DMS153 (cell line): ENCODE measurements around the gene NUDT14.

ENCODE experiments used
- DNase-seq: peaks from one replicate; lab custom pipeline; 2025; lab: John Stamatoyannopoulos, UW

Gene NUDT14

DNA sequence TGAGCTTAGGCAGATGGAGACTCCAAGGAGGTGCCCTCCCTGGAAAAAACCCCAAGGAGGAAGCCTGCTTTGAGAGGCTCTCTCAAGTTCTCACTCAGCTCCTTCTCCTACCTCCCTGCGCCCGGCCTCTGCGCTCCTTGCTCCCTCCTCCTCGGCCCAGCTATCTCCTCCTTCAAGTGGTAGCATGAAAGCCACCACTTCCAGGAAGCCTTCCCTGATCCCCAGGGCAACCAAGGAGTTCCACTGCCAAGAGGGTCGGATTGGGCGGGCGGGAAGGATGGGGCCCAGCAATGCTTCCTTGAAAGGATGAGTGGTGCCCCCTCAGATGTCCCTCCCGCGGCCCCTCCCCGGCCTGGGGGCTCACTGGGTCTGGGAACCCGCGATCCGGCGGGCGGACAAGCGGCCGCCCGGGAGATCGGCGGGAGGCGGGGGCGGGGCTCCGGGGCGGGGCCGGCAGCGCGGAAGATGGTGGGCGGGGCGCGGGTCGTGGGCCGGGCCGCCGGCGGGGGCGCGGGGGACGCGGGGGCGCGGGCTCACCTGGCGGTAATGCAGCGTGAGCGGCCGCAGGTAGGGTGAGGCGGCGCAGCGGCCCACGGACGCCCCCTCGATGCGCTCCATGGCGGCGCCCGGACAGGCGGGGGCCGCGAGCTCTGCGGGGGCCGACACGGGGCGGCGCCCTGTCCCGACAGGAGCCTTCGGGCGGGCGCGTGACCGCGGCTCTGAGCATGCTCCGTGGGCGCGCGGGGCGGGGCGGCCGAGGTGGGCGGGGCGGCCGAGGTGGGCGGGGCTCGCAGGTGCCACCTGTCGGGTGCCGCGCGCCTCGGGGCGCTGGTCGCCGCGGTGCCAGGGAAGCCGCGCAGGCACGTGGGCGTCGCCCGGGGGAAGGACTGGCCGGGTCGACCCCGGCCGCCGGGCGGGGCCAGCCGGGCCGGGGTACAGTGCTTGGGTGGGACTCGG is at the start of gene NUDT14:
Gene NUDT14 (minus strand): TSS at position 721 of the 957 bp plus-strand sequence. CDS start 103 bp downstream, at position 618.
- peak; percentile 21 for DNase-seq

DNA sequence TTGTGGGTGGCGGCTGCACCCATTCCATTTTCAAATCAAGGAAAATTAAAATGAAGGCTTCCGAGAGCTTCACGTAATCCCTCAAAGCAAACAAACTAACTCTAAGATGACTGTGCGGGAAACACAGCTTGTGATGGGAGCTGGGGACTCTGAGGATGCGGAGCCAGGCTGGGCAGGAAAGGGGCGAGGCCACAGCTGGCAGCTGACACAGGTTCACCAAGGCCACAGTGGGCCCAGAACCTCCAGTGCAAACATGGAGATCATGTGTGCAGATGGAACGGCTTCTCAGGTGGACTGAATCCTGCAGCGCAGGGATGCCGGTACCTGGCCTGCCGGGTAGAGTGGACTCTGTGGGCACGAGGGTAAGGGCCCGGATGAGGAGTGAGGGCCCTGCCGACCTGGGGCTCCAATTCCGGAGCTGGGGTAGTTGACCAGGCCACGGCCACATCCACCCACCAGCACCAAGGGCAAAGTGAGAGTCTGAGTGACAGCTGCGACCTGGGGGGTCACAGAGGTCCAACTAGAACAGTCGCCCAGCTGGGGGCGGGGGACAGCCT is 48.1 kb upstream of the NUDT14 start:
- no peak for DNase-seq

DNA sequence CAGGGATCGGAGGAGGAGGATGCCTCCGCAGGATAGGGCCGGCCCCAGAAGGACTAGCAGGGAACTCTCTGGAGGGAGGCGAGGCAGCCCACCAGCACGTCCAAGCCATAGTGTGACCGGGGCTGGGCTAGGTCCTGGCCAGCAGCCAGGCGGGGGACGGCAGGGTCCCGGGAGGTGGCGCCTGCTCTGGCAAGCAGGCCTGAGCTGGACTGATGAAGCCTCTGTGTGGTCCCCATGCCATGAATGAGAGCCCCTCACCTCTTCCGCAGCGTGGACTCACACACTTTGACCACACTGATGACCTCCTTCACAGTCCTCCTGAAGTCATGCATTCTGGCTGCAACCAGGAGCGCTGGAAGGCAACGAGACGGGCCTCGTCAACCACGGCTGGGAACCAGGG is 47.5 kb upstream of the NUDT14 start:
- no peak for DNase-seq

DNA sequence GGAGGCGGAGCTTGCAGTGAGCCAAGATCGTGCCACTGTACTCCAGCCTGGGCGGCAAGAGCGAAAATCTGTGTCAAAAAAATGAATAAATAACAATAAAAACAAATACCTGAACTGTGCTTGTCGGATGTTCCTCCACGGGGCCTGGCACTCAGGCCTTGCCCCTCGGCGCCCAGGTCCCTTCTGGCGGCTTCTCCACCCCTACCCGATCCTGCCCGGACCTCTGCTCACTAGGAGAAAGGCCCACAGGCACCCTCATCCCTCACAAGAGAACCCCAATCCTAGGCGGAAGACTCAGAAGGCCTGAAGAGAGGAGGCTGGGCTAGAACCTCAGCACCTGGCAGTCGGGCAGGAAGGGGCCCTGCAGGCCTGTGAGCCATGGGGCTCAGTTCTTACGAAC is 46.2 kb upstream of the NUDT14 start:
- DNase-seq = no peak

DNA sequence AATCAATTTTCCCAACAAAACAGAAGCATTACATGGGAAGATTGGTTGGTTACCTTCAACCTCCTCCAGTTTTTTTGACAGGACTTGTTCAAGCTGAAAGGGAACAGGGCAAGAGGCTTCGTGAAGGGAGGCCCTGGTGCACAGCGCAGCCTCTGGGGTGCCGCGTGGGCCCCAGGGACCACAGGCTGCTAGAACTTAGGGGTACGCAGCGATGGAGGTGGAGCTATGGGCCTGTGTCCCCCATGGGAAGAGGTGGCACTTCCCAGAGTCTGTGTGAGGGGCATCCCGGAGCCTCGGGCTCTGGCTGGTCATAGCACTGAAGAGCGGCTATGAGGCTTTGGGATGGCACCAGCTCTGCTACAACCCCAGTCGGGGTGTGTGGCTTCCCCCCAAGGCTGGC is 45.1 kb upstream of the NUDT14 start:
- DNase-seq = no peak

DNA sequence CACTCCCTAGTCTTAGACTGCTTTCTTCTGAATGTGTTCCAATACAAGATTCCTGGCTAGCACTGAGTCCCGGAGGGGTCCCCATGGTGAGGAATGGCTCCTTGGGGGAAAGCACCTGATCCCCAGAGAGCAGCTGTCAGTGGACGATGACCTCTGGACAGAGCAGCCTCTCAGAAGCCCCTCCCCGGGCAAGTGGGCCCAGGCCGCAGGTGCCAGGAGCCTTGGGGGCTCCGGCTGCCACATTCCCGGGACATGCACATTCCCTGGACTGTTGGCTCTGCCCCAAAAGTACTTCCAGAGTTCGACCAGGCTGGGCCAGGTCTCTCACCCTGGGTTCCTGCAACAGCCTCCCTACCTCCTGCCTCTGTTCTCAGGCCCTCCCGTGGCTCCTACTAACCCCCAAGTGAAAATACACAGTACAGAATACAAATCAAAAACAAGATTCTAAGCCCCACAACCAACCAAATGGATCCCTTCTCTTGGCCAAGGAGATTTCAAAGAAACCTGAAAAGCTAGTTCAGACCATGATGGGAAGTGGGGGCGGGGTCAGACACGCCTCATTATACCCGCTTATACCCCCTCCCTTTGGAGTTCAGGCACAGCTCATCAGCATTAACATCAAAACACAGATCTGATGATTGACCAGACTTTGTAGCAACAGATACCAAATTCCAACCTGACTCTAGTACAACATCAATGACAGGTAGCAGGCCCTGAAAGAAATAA is 43.9 kb upstream of the NUDT14 start:
- DNase-seq = no peak

DNA sequence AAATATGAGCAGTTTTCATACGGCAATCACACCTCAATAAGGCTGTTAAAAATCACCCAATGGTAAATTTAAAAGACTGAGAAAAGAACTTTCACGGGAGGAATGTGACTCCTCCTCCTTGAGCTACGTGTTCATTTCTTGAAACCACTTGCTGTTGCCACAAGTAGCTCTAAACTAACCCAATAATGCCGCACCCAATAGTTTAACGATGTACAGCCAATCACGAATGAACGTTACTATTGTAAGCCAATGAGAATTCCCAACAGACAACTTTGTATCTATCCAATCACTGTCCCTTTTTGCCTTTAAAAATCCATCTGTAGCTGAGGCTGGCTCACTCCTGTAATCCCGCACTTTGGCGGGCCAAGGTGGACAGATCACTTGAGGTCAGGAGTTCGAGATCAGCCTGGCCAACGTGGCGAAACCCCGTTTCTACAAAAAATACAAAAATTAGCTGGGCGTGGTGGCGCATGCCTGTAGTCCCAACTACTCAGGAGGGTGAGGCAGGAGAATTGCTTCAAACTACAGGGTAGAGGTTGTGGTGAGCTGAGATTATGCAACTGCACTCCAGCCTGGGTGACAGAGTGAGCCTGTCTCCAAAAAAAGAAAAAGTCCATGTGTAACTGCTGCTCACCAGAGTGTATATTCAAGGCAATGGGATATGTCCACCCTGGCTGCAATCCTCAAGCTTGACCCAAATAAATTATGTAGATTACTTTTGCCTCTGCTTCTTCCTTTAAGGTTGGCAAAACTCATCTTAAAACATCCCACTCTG is 42.8 kb upstream of the NUDT14 start:
- no peak for DNase-seq

DNA sequence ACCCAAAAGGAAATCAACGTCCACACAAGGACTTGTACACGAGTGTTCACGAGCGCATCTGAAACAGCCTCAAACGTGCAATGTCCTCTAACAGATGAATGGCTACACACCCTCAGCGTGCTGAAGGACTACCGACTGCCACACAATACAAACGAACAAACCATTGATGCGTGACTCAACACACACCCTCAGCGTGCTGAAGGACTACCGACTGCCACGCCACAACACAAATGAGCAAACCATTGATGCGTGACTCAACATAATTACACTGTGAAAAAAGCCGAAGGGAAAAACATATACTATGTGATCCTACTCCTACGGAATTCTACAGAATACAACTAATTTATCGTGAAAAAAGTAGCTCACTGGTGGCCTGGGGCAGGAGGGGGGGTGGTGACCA is 42.1 kb upstream of the NUDT14 start:
- DNase-seq = no peak

DNA sequence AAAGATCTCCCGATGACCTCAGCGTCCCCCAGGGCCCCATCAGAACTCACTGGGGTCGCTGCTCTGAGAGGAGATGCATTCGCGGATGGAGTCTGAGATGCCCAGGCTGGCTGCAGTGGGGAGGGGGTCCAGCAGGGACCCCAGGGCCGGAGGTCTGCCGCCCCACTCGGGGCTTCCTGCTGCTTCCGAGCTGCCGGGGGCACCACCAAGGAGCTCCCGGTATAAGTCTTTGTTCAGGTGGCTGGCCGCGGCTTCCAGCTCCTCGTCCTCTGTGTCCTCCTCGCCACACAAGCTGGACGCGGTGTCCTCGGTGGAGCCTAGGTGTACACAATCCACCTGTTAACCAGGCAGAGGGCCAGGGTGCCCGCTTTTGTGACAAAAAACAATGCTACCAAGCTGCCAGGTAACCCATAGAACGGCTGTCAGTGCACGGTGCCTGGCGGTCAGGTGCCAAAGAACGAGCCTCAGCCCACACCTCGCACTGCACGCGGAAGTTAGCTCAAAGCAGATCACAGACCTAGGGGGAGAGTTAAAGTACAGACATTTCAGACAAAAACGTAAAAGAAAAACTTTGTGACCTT is 40.6 kb upstream of the NUDT14 start:
- no peak for DNase-seq

DNA sequence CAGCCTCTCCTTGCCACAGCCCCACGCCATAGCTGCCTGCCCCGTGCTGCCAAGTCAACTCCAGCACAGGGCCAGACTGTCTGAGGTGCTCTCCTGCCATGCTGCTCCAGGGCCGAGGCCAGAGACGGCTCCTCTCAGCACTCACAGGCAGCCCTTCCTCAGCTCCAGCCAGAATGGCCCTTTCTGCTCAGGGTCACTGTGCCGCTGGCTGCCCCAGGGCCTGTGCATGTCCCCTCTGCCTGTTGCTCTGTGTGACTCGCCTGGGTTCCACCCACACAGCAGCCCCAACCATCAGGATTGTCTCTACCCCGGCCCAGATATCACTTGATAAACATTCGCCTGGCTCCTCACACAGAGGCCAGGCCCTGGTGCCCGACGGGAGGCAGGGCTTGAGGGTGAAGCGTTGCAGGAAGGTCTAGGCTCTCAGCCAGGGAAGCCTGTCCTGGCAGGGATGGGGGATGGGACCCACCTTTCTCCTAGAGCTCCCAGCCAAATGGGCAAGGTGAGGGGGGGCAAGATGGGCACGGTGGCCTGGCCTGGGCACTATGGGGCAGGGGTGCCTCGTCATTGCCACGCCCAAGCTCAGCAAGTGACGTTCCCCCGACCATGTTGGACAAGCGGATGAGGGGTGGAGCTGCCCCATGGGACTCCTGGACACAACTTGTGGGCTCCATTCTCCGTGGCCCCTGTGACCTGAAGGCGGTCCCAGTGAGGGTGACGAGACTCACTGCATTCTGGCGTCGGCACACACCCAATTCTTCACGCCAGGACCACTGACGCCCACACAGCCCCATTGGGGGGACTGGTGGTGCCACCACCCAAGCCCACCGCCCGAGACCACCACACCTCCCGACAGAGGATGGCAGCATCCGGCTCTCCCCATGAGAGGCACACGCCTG is 39.8 kb upstream of the NUDT14 start:
- DNase-seq = no peak

DNA sequence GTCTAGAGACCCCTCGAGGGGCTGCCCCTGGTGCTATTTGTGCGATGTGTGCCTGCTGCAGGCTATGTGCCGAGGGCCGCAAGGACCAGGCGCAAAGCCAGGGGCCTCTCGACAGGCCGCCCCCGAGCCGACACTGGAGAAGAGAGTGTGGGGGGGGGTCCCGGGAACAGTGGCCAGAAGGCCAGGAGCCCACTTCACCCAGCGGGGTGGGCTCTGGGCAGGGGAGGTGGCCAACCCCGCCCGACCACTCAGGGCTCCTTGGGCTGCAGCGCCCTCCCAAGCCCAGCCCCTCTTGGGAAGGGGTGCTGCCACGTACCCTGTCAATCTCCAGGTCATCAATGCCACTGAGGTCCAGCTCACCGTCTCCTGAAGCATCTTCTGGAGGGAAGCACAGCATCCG is 38.6 kb upstream of the NUDT14 start:
- no peak for DNase-seq

DNA sequence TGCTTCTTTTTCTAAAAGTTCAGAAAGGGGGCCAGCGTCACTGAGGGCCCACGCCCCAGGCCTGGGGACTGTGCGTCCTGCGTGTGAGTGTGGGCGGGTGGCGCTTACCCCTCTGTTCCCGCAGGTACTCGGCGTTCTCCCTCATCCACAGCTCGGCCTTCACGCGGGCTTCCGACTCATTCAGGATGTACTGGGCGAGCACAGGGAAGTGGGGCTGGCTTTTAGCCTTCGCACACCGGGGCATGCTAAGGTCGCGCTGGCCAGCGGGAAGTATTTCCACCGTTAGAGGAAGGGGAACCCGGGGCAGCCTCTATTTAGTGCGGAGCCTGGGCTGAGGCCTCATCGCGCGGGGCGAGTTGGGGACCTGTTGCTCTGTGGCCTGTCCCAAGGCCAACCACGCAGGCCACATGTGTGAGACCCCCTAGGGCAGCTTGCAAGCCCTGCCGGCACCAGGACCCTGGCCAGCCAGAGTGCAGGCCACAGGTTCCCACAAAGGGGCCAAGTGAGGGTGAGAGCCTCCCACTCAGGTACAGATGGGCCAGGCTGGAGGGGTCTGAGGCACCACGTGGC is 38.0 kb upstream of the NUDT14 start:
- DNase-seq = no peak

DNA sequence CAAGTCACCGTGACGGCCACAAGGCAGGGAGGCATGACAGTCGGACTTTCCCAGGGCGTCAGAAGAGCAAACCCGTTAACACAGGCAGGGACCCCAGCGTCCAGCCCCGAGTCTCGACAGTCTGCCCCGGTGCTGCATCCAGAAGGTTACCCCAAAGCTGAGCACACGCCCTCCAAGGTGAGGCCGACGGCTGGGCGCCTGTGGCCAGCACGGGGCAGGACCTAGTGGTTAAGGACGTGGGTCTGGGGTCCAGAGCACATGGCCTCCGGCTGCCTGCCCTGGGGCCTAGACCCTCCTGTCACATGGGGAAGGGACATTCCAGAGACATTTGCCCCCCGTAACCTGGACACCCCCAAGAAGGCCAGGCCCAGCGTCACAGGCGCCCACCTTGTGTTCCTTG is 37.5 kb upstream of the NUDT14 start:
- DNase-seq = no peak

DNA sequence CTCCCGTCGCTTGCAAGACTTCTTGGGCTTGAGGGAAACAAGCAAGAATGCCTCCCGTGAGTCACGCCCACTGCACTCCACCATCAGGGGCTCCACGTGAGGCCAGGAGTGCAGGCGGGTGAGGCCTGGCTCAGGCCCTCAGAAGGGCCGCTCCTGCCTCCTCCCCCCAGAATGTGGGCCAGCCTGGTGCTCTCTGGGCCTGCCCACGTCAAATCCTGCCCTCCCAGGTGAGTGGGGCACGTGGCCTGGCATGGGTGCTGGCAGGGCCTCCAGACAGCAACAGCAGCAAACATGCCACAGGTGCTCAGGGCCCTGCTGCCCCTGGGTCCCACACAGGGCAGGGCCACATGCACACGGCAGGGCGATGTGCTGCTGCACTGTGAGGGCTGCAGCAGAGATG is 36.7 kb upstream of the NUDT14 start:
- DNase-seq = no peak

DNA sequence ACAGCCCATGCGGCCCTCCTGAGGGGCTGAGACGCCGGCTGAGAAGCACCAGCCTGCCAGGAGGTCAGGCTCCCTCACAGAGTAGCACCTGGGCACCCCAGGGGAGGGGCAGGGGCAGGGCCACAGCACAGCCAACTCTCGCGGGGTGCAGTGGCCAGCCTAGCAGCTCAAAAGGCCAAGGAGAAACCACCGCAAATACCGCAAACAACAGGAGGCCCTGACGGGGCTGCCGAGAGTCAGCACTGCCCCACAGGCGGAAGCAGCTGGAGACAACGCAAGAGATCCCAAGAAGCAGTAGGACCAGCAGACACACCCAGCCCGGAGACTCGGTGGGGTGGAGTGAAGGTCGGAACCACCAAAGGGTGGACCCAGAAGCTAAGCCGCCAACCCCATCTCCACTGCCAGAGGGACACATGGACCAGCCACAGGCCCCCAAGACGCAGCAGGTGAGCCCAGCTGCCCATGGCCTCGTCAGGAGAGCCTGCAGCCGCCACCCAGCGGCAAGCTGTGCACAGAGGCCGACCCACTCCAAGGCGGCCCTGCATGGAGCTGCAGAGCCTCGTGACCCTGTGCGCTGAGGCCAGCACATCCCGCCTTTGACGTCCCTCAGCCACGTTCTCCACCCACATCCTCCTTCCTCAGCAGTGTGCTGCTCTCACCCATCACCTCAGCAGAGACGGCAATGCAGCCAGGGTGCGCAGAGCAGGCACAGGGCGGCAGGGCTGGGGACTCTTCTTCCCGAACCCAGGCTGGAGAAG is 35.6 kb upstream of the NUDT14 start:
- DNase-seq = no peak

DNA sequence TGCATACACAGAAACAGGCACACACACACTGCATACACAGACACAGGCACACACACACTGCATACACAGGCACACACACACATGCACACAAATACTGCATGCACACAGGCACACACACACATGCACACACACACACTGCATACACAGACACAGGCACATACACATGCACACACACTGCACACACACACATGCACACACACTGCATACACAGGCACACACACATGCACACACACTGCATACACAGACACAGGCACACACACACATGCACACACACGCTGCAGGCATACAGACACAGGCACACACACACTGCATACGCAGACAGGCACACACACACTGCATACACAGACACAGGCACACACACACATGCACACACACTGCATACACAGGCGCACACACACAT is 34.5 kb upstream of the NUDT14 start:
- no peak for DNase-seq

DNA sequence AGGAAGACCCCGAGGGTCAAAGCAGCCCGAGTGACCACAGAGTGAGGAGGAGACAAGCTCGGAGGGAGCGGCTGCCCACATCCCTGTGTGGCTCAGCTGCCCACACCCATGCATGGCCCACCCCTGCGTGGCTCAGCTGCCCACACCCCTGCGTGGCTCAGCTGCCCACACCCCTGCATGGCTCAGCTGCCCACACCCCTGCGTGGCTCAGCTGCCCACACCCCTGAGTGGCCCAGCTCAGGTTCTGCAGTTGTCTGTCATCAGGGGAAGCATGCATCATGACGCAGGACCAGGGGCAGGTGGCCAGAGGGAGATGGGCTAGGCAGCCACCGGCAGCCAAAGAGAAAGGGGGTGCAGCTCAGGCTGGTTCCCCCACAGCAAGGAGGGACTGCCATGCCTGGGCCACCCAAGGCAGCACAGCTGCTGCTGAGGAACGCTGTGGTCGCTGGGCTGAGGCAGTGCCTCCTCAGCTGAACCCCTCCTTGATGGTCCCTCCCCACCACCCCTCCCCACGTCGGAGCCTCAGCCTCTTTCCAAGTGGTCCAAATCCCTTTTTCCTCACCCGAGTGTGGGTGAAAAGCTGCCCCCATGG is 33.3 kb upstream of the NUDT14 start:
- DNase-seq = no peak

DNA sequence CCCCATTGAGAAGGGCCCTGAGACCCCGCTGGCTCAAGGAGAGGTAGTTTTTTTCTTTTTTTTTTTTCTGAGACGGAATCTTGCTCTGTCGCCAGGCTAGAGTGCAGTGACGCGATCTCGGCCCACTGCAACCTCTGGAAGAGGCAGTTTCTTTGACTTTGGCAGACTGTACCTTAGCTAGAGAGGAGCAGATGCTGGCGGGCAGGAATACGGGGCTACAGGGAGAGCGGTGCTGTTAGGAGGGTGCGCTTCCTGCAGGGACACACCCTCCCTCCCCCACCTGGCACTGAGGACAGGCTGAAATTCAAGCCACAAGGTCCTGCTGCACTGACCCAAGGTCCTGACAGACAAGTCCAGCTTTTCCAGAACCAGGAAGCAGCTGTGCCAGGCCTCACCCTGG is 32.2 kb upstream of the NUDT14 start:
- DNase-seq = no peak
